NCI-H1694 treated with DMSO at 0.1 percent for 48 hours (cell line): ENCODE results near the gene SRCIN1.
A peak's percentile ranks its signal among the peaks of the same experiment; 100 is the strongest.

Experiments used
- DNase-seq: peaks from one replicate; lab custom pipeline; 2025; lab: John Stamatoyannopoulos, UW

The SRCIN1 gene

DNA sequence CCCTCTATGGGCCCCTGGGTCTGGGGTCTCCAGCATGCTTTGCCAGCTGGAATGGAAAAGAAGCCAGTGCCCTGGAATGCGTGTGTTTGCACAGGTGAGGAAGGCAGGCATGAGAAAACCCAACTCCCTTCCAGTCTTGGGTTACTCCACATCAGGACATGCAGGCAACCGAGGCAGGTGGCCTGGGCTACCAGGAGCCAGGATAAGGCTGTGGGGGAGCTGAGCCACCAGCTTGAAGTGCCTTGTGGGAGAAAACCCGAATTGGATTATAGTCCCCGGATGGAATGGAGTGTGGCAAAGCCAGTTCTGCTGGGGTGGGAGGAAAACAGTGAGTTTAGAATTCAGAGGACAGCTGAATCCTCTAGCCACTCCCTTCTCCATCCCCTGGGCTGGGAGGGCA is 7.2 kb downstream of the SRCIN1 start:
- peak; percentile 81 for DNase-seq

DNA sequence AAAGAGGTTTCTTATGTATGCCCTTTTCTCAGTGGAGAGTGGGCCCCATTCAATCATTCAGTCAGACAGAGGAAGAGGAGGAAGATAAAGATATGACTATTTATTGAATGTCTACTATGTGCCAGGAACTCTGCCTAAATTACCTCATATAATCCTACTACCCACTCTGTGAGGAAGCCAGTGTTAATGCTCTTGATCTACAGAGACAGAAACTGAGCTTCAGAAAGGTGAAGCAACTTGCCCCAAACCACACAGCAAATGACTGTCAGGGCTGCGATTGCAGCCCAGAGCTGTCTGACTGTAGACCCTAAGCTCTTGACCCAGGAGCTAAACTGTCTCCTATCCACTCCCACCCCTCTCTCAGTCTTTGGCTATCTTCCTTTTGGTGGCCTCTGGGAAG is 8.4 kb downstream of the SRCIN1 start:
- no peak for DNase-seq

DNA sequence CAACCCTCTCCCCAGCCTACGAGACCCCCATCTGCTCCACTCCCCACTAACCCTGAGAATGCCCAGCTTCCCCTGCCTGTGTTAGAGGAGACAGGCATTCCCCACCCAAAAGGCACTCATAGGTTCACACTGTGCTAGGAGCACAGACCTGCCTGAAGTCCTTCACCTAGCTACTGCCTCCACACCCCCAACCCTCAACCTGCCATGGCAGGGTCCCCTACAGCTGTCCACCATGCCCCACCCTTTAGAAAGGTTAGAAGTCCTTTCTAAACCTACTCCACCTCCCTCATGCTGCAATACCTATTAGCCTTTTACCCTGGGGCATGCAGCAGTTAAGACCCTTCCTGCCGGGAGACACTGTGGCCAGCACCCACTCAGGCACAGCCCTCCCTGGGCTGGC is 9.1 kb downstream of the SRCIN1 start:
- DNase-seq = no peak

DNA sequence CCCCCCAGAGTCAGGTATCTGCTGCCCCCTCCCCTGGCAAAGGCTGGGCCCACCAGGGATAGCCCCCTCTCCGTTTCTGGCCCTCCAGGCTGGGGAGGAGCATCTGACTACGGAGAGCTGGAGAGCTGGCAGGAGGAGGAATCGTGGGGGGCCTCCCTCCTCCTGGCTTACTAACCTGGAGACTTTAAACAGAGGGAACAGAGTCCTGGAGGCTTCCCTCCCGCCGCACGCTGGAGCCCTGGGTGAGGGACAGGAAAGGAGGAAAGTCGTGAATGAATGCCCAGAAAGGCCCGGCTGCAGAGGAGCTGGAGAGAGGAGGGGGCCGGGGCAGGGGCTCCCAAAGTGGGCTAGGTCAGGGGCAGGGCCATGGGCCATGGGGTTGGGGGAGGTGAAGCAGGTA is 9.9 kb downstream of the SRCIN1 start:
- no peak for DNase-seq

DNA sequence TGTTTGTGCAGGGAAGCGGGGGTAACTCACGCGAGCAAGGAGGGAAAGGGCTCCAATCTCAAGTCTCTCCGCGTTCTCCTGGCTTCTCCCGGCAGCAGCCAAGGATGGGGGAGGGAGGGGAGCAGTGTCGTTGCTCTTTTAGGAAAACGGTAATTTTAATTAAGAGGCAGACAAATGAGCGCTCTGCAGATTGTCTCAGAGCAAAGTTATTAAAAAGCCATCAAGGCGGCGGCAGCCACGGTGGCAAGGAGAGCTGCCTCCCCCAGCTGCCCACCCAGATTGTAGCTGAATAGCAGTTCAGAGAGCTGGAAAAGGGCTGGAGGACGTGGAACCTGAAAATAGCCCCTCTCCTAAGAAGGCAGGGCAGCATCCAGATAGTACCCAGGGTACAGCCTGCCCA is 11.6 kb downstream of the SRCIN1 start:
- no peak for DNase-seq

DNA sequence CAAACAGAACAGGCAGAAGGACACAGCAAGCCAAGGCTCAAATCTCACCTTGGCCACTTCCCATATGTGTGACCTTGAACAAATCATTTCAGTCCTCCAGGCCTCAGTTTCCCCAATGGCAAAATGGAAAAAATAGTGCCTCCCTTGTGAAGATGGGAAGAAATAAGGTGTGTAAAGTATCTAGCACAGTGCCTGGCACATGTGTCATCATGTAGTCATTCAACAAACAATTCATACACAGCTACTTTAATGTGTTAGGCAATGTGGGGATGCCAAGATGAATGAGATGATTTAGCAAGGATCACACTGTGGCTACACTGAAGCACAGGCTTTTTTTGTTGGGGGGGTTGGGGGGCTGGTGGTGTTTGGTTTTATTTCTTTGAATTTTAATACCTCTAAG is 13.3 kb downstream of the SRCIN1 start:
- DNase-seq = no peak

DNA sequence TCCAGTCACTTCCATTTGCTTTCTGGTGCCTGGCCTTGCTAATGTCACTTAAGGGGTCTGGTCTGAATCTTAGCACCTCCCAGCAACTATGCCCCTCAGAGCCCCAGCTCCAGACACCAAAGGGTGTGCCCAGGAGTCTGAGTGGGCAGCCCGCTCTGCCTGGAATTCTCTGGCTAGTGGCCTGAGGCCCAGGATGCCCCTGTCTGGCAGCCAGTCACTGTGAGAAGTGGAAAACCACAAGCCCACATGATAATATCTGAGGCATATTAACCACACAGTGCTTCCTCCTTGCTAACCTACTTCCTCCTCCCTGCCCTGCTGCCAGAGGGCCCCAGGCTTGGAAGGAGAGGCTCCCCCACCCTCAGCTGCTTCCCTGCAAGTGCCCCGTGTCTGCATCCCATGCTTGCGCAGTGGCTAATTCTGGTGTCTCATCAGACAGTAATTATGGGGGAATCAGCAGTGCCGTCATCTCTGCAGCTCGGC is 14.0 kb downstream of the SRCIN1 start:
- peak; percentile 18 for DNase-seq

DNA sequence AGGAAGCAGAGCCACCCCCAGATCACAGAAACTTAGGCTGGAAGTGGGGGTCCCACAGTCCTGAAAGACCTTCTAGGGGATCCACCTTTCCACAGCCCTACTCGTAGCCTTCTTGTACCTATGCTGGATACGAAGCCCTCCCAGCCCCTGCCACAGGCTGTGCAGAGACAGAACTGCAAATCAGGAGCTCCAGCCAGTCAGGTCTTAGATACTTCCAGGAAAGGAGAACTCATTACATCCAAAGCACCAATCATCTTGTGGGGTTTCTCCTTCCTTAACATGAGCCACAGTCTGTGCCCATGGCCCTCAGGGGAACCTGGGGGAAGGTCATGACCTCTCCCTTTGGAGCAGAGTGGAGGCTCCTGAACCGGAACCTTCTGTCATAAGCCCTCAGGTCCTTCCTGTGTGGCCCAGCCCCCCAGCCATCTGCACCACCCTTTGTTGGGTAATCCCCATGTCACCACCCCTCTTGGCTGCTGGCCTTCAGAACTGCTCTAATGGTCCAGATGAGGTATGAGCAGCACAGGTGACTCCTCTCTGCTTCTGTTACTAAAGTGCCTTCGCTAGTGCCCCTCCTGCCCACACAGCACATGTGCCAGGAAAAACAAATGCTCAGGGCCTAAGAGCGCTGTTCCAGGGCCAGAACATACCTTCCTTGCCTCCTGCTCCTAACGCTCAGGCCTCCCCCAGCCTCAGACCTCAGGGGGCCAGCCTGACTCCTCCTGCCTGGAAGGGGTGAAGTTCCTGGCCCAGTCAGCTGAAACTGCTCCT is 14.6 kb downstream of the SRCIN1 start:
- DNase-seq = peak; percentile 66

DNA sequence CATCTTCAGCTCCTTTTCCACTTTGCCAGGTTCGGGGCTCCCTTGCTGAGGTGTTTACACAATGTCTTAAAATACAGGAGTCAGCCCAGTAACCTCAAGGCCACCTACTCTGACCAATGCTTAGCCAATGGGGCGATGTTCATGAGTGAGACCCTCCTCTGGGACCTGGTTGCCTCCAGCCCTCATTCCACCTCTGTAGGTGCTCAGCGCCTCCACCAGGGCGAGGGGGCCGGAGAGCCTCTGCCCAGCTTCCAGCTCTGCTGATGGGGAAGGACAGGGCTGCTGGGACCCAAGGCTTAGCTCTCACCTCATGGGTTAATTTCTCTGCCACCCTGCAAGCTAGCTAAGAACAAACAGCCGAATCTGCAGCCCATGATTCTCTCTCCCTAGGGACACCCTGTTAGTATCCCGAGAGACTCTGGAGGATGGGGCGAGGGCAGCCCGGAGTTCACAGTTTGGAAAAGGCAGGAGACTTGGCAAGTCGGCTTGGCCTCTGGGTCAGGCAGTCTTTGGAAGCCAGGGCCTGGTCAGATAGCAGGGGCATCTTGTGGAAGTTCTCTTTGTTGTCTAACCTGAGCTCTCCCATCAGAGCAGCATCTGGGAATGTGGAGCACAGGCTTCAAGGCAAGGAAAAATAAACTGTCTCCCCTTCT is 16.2 kb downstream of the SRCIN1 start:
- no peak for DNase-seq

DNA sequence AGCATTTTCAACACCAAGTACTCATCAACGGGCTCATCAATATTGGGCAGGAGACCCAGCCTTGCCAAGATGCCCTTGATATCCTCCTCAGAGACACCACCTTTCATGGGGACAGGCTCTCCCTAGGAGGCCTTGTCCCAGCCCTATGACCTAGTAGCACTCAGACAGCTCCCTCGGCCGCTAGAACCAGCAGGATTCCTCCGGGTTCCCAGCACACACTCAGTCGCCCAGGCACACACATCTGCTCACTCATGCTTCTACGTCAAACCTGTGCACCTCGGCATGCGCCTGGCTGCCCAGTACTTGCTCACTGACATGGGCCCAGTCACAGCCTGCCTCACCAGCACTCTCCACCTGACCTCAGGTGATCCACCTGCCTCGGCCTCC is 17.0 kb downstream of the SRCIN1 start:
- no peak for DNase-seq

DNA sequence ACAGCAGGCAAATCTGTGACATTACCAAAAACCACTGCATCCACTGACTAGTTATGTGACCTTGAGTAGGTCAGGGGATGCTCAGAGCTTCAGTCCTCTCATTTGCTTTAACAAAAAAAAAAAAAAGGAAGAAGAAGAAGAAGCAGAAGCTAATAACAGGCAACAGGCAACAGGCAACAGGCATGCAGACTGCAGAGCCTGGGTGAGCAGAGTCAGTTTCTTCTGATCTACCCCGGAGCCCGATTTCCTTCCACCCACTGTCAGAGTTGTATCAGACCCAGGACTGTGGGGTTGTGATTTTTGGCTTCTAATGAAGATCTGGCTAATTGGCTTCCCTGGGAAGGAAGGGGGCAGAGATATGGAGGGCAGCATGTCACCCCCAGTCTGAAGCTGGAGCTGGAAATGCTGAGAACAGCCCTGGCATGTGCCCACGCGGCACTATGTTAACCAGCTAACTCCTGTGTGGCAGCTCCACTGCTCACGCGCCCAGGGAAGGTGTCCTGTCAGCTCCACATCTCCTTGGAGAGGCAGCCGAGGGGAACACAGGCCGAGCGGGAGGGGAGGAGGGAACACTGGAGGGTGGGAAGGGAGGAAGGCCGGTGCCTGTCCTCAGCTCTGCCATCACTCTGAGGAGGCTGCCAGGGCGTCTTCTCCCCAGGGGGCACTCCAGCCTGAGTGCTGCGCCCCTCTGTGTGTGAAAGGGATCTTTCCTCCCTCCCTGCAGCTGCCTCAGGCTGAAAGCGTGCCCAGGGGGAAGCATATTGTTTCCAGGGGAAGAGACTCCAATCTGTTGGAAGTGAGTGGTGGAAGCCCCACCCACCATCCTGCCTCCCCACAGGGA is 17.6 kb downstream of the SRCIN1 start:
- DNase-seq = peak; percentile 51

DNA sequence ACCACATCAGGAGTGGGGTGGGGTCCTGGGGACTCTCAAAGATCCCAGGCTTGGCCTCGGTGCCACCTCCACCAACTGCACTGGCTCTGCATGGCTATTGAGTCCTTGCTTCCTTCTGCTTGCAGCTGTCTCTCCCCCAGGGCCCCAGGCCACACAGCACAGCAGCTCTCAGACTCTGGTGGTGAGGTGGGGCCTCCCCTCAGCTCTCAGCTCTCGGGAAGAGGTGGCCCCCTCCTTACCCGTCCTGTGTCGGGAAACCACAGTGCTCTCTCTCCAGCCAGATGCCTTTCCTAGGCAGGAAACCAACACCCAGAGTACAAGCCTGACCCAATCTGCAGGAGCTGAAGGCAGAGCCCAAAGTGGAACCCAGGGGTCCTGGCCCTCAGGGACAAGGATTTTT is 18.5 kb downstream of the SRCIN1 start:
- no peak for DNase-seq

DNA sequence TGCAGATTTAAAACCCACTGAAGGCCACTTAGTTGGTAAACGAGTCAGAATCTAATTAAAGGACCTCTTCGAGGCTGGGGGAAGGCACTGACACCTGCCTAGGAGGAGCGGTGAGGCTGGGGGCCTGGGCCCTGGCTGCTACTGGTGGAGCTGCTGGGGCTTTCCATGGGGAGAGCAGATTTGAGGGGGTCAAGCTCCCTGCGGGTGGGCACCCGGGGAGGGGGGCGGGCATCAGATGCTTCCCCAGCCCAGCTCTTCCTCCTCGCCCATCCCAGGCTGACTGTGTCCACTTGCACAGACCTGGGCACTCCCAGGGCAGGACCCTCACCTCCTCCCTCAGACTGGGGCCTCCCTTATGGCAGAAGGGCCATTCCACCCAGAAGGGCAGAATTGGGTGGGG is 19.0 kb downstream of the SRCIN1 start:
- no peak for DNase-seq

DNA sequence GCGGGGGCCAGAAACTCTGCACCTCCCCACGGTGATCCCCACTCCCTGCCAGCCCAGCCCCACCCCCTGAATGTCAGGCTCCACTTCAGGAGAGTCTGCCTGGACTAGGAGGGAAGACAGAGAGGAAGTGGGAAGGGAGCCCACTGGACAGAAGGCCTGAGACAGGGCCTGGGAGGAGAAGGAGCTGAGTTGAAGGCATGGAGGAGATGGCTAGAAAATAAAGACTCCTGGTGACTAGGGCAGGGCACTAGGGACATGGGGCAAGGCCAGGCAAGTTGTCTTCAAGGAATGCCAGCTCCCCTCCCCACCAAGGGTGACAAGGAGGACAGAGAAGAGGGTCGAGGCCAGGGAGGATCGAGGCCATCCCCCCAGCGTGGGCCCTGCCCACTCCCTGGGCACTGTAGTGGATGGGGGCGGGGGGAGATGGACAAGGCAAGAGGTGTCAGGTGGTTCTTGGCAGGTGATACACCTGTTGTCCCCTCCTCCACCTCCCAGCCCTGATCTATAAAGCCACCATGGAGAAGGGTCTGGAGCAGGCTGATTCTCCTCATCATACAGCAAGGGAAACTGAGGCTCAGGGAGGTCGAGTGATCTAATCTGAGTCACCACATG is 19.7 kb downstream of the SRCIN1 start:
- DNase-seq = no peak

DNA sequence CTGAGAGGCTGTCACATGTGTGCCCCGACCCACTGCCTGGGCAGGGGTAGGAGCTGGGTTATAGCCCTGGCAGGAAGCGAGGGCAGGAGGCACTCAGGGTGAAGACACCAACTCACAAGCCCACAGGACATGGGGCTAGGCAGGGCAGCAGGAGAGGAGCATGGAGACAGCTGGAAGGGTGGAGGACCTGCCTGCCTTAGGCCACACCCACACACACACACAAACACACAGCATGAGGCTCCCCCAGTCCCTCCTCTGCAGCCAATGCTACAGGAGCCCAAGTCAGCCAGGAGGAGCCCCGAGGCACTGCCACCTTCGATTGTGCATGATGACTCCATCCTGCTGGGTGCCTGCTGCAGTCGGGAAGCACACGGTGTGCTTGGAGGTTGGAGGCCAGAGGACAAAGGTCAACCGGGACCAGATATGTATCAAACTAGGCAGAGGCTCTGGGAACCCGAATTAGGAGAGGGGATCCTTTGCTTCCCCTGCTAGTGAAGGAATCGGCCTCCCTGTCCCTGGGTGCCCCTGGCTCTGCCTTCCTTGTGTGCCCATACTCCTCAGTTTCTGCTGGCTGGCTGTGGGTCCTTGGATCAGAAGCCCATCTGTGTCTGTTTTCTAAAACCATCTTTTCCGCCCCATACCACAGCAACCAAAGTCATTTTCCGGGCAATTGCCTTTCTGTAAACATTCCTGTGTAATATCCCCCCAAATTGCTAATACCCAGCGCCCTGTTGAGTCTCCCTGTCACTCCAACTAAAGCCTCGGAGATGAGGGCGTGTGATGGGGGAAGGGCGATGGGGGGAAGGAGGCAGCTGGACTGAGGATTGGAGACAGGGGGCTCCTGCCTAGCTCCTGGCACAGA is 20.5 kb downstream of the SRCIN1 start:
- peak; percentile 16 for DNase-seq

DNA sequence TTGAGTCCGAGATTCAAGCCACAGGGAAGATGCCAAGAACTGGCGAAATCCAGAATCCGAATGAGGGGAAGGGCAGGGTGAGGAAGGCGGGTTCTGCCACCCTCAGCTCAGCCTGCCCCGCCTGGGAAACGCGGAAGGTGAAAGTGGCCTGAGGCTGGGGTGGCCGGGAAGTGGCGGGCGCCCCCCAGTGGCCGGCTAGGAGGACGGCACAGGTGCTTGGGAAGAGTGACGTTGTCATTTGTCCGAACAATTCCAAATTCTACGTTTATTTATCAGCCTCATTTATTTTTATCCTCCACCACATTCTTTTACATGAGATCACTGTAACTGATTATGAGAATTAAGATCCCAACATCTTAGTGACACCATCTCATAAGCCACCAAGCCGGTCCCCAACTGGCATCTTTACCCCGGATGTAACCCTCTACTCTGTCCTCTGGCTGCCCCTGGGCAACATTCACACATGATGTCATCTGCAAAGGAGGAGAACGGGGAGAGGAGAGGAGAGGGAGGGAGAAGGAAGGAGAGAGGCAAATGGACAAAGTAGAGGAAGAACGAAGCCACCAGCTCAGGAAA is 21.3 kb downstream of the SRCIN1 start:
- DNase-seq = peak; percentile 37

DNA sequence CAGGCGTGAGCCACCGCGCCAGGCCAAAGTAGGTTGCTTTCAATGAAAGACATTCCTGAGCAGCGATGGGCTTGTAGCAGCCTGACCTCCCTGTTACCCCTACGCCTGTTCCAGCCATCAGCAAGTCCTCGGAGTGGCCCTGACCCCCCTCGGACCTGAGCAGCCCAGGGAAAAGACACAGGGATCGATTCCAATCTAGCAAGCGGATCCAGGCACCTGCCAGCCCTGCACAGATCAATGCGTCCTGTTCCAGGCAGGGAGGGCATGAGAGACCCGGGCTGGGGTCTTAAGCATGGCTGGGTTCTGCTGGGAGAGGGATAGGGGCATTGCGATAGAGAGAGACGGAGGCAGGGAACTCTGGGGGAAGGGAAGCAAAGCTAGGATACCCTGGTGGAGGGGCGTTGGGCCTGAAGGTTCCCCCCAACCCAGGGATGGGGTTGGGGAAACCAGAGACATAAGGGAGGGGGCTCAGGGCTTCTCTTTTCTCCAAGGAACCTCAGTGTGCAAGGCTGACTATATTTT is 21.9 kb downstream of the SRCIN1 start:
- DNase-seq = no peak

DNA sequence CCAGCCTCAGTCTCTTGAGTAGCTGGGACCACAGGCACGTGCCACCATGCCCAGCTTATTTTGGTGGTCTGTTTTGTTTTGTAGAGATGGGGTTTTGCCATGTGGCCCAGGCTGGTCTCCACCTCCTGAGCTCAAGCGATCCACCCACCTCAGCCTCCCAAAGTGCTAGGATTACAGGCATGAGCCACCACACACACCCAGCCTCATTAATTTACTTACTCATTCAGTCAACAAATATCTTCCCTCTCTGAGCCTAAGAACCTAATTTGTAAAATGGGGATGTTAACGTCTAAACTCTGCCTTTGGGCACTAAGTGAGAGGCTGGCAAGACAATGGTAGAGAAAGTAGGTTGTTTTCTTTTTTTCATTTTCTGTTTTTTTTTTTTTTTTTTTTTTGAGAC is 22.6 kb downstream of the SRCIN1 start:
- DNase-seq = no peak

DNA sequence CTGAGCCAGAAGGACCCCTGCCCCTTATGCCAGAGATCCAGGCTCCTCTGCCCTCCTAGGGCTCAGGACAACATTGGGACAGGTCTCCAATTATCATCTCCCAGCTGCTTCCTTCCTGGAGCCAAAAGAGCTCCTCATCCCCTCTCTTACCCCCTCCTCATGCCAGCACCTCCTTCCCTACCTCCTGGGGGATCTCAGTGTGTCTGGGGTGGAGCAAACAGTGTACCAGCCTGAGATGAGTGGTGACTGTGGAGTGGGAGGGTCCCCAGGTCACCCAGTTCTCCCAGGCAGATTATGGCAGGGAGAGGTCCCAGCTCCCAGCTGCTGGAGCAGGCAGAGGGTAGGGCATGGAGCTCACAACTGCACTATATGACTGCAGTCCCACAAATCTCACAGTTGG is 23.7 kb downstream of the SRCIN1 start:
- DNase-seq = no peak

DNA sequence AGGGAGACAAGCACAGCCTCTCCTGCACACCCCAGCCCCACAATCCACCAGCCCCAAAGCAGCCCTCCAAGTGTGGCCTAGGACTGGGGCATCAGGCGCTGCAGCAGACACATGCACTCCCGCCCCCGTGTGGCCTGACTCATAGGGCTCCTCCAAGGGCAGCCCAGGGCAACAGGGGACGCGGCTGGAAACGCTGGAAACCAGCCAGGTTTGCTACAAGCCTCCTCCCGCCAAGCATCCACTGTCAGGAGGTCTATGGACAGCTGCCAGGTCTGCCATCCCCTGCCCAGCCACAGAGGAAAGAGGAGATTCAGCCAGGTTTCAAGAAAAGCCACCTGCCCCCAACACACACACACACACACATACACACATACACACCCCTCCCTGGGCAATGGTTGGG is 25.8 kb downstream of the SRCIN1 start:
- DNase-seq = peak; percentile 84

DNA sequence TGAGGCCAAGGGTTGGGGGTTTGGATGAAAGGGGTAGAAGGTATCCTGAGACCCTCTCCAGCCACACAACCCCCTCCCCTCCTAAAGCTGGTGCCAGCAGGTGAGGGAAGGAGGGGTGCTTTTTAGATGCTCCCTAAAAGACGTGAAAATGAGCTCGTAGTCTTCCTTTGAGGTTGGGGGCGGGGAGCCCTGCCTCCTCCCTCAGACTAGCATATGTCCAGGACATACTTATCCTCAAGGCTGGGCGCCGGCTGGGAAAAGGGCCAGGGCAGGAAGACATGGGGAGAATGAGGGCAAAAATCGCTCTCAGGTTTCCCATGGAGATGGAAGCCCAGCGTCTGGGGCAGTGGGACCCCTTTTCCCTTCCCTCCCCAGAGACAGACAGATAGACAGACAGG is 26.7 kb downstream of the SRCIN1 start:
- no peak for DNase-seq
